H1 (cell line): ENCODE results near the gene MYO9A. TPM values are rescaled to one million over a fixed set of nuclear protein-coding genes. Genes with fewer than 3 reads are reported as not detected.

Experiments used
- CTCF ChIA-PET: fragments of 300-600 bp; sonication (Branson Sonifier 250); formaldehyde crosslinking; loops from one replicate; lab custom pipeline; 2021; ENCODE audit not compliant: partially characterized antibody; lab: Charles Lee
- POLR2A ChIA-PET: fragments of 300-600 bp; sonication (Branson Sonifier 250); formaldehyde crosslinking; loops from one replicate; lab custom pipeline; 2021; ENCODE audit warnings: inconsistent platforms; ENCODE audit not compliant: partially characterized antibody; lab: Charles Lee
- DNase-seq, 2 experiments: peaks; one replicate each; pipeline versions ENCODE4 v3.0.0 to v3.0.0-alpha.2; 2010 to 2022; ENCODE audit warnings: low spot score in 2 of 2, low read depth in 1 of 2, mixed read lengths in 1 of 2
- FAIRE-seq: peaks from 2 replicates; lab custom pipeline; 2011; peaks lifted over from hg19 to GRCh38; lab: Jason Lieb, UNC
- H2AFZ ChIP-seq: 2 replicates; pipeline ENCODE4 v1.8.1; 2012; ENCODE audit warnings: low read length, inconsistent platforms
- H2AK5ac ChIP-seq: 2 replicates; pipeline ENCODE4 v1.6.1; 2013; ENCODE audit warnings: low read depth, low read length
- H2BK120ac ChIP-seq: replicated peaks from 2 replicates; pipeline ENCODE3; 2013; ENCODE audit warnings: low read depth, low read length, inconsistent platforms
- H2BK12ac ChIP-seq: 2 replicates; pipeline ENCODE4 v1.6.1; 2013; ENCODE audit warnings: low read depth, low read length
- H2BK15ac ChIP-seq: 2 replicates; pipeline ENCODE4 v1.6.1; 2013; ENCODE audit warnings: low read length
- H2BK20ac ChIP-seq: 2 replicates; pipeline ENCODE4 v1.6.1; 2013; ENCODE audit warnings: low read length
- H2BK5ac ChIP-seq: 2 replicates; pipeline ENCODE4 v1.6.1; 2013; ENCODE audit warnings: low read depth, low read length
- H3K14ac ChIP-seq: 2 replicates; pipeline ENCODE4 v1.6.1; 2013; ENCODE audit warnings: inconsistent platforms; ENCODE audit not compliant: insufficient read length
- H3K18ac ChIP-seq: 2 replicates; pipeline ENCODE4 v1.6.1; 2013; ENCODE audit warnings: low read length; ENCODE audit errors: extremely low read depth
- H3K23ac ChIP-seq: 2 replicates; pipeline ENCODE4 v1.6.1; 2013; ENCODE audit warnings: inconsistent platforms; ENCODE audit not compliant: insufficient read length
- H3K23me2 ChIP-seq: 2 replicates; pipeline ENCODE4 v1.6.1; 2013; ENCODE audit warnings: low read depth, low read length
- H3K27ac ChIP-seq: 2 replicates; pipeline ENCODE4 v1.6.1; 2011; ENCODE audit warnings: low read depth, low read length, inconsistent platforms
- H3K27me3 ChIP-seq, 4 experiments: replicated peaks in 1 of 4; 1 replicate in 1 of 4; 2 replicates in 3 of 4; pipeline versions ENCODE4 v1.6.1 to v1.8.1; 2011 to 2013; ENCODE audit warnings: low read length in 3 of 4, mild to moderate bottlenecking in 3 of 4, inconsistent platforms in 2 of 4, mixed read lengths in 2 of 4, moderate library complexity in 1 of 4; ENCODE audit not compliant: control insufficient read depth in 3 of 4, insufficient read depth in 3 of 4; ENCODE audit errors: extremely low read depth in 1 of 4
- H3K36me3 ChIP-seq, 4 experiments: 2 replicates each; pipeline versions ENCODE4 v1.6.1 to v1.8.1; 2011 to 2013; ENCODE audit warnings: mild to moderate bottlenecking in 4 of 4, low read length in 3 of 4, moderate library complexity in 2 of 4, control low read depth in 1 of 4, inconsistent platforms in 1 of 4; ENCODE audit not compliant: insufficient read depth in 4 of 4, control insufficient read depth in 2 of 4
- H3K4ac ChIP-seq: replicated peaks from 2 replicates; pipeline ENCODE3; 2013; ENCODE audit warnings: low read length, low read depth, mixed read lengths, inconsistent platforms; ENCODE audit not compliant: insufficient read length
- H3K4me1 ChIP-seq, 4 experiments: replicated peaks in 1 of 4; 1 replicate in 1 of 4; 2 replicates in 3 of 4; pipeline versions ENCODE4 v1.6.1 to v1.8.1; 2011 to 2013; ENCODE audit warnings: low read length in 3 of 4, inconsistent platforms in 2 of 4, mixed read lengths in 1 of 4; ENCODE audit not compliant: insufficient read depth in 4 of 4, control insufficient read depth in 3 of 4
- H3K4me2 ChIP-seq, 2 experiments: 2 replicates each; pipeline versions ENCODE4 v1.6.1 to v1.8.1; 2011 to 2013; ENCODE audit warnings: low read depth in 2 of 2, low read length in 2 of 2, control low read depth in 1 of 2, inconsistent platforms in 1 of 2, mild to moderate bottlenecking in 1 of 2; ENCODE audit not compliant: insufficient read depth in 1 of 2
- H3K4me3 ChIP-seq, 4 experiments: fragments of 200-600, 300-600 bp in 1 of 4; sonication (generic), shearing (Covaris generic), sonication (Bioruptor Twin) in 1 of 4; 2 replicates each; pipeline versions ENCODE4 v1.5.1 to v1.8.1; 2011 to 2016; ENCODE audit warnings: low read length in 4 of 4, low read depth in 3 of 4, control low read depth in 2 of 4, inconsistent platforms in 2 of 4, mild to moderate bottlenecking in 2 of 4, mixed read lengths in 1 of 4, moderate library complexity in 1 of 4; ENCODE audit not compliant: insufficient read depth in 2 of 4; ENCODE audit errors: extremely low read depth in 1 of 4
- H3K56ac ChIP-seq: replicated peaks from 2 replicates; pipeline ENCODE3; 2013; ENCODE audit warnings: low read depth, mild to moderate bottlenecking, mixed read lengths, low read length, inconsistent platforms; ENCODE audit not compliant: insufficient read length
- H3K79me1 ChIP-seq: 2 replicates; pipeline ENCODE4 v1.6.1; 2013; ENCODE audit warnings: low read depth, low read length, control low read depth
- H3K79me2 ChIP-seq, 2 experiments: 2 replicates each; pipeline versions ENCODE4 v1.6.1 to v1.8.1; 2012 to 2013; ENCODE audit warnings: low read length in 2 of 2, mild to moderate bottlenecking in 2 of 2, inconsistent platforms in 1 of 2; ENCODE audit not compliant: insufficient read depth in 2 of 2, control insufficient read depth in 1 of 2
- H3K9ac ChIP-seq, 4 experiments: replicated peaks in 1 of 4; 1 replicate in 1 of 4; 2 replicates in 3 of 4; pipeline versions ENCODE4 v1.6.1 to v1.8.1; 2011 to 2013; ENCODE audit warnings: low read depth in 3 of 4, low read length in 3 of 4, control low read depth in 2 of 4, mild to moderate bottlenecking in 2 of 4, moderate library complexity in 2 of 4, inconsistent platforms in 1 of 4; ENCODE audit errors: extremely low read depth in 1 of 4
- H3K9me3 ChIP-seq, 2 experiments: 2 replicates each; pipeline versions ENCODE4 v1.6.1 to v1.8.1; 2012 to 2013; ENCODE audit warnings: mild to moderate bottlenecking in 2 of 2, moderate library complexity in 2 of 2, control low read depth in 1 of 2, inconsistent platforms in 1 of 2, low read depth in 1 of 2, low read length in 1 of 2, mixed read lengths in 1 of 2; ENCODE audit not compliant: insufficient read depth in 2 of 2
- H4K20me1 ChIP-seq, 2 experiments: replicated peaks in 1 of 2; 2 replicates each; pipeline versions ENCODE3 to v1.8.1; 2011 to 2013; ENCODE audit warnings: inconsistent platforms in 2 of 2, low read length in 2 of 2, mild to moderate bottlenecking in 1 of 2; ENCODE audit not compliant: insufficient read depth in 2 of 2, control insufficient read depth in 1 of 2
- H4K5ac ChIP-seq: 2 replicates; pipeline ENCODE4 v1.6.1; 2013; ENCODE audit warnings: low read length, low read depth, mixed read lengths, inconsistent platforms; ENCODE audit not compliant: insufficient read length
- H4K8ac ChIP-seq: 2 replicates; pipeline ENCODE4 v1.8.0; 2013; ENCODE audit warnings: mild to moderate bottlenecking, moderate library complexity, low read length, inconsistent platforms; ENCODE audit not compliant: insufficient read depth; ENCODE audit errors: extremely low read depth
- H4K91ac ChIP-seq: replicated peaks from 2 replicates; pipeline ENCODE3; 2013; ENCODE audit warnings: low read length, mixed read lengths, inconsistent platforms; ENCODE audit not compliant: insufficient read length
- CBX5 ChIP-seq: fragments of 300-800, 300-1000 bp; sonication (generic); IDR thresholded peaks from 2 replicates; pipeline ENCODE4 v1.7.1; 2016; ENCODE audit warnings: antibody characterized with exemption, low read length, low read depth
- CTBP2 ChIP-seq: IDR thresholded peaks from 2 replicates; pipeline ENCODE4 v1.7.0; 2011; ENCODE audit warnings: borderline replicate concordance, mild to moderate bottlenecking, moderate library complexity, mixed read lengths, low read length; ENCODE audit not compliant: insufficient read depth, insufficient read length
- RAD21 ChIP-seq, 2 experiments: IDR thresholded peaks in 1 of 2; conservative IDR thresholded peaks in 1 of 2; 2 replicates each; pipeline ENCODE4 v1.6.1; 2011; ENCODE audit warnings: low read depth in 2 of 2, low read length in 2 of 2, improper control_type of control experiment in 1 of 2, inconsistent platforms in 1 of 2, mild to moderate bottlenecking in 1 of 2, moderate library complexity in 1 of 2
- SIX5 ChIP-seq: IDR thresholded peaks from 2 replicates; pipeline ENCODE4 v1.6.1; 2011; ENCODE audit warnings: mild to moderate bottlenecking, low read depth, low read length
- WGBS, 2 experiments: shearing (Covaris generic) in 1 of 2; methylation state at CpG; one replicate each; pipeline versions ENCODE4 v1.1.6 to v1.1.7; 2013 to 2015; ENCODE audit warnings: low lambda C conversion rate in 2 of 2, mixed read lengths in 2 of 2, inconsistent platforms in 1 of 2, low coverage in 1 of 2, missing lambda C conversion rate in 1 of 2; ENCODE audit not compliant: insufficient replicate concordance in 2 of 2, insufficient coverage in 1 of 2, insufficient read length in 1 of 2; ENCODE audit errors: extremely low coverage in 1 of 2, missing lambda C conversion rate in 1 of 2; 5-methylcytosine and 5-hydroxymethylcytosine counted together
- polyA plus RNA-seq, 7 experiments: library from polyadenylated mRNA; depleted of rRNA in 3 of 7; stranded (reverse) in 5 of 7; unstranded in 2 of 7; fragments of >200 nt in 5 of 7; fragments of 200-250 nt in 2 of 7; gene quantifications; 1 replicate in 5 of 7; 2 replicates in 1 of 7; 4 replicates in 1 of 7; pipeline versions ENCODE4 v1.2.1 to v1.2.3, GENCODE V29; 2011 to 2013; ENCODE audit warnings: missing spikeins in 2 of 7, mixed read lengths in 2 of 7
- total RNA-seq: library from RNA; stranded (reverse); fragmentation: NEBNext Ultra II Directional; extraction: Animal tissue kit (Norgen Biotek cat#: 25700); gene quantifications from 2 replicates; pipeline ENCODE4 v1.2.1, GENCODE V29; 2021

Gene MYO9A
- total and polyA plus RNA-seq, 2 of the 8 experiments (the other 6 are each of a cell fraction or from before 2014, with no cell fraction given): 3.9 to 26.0 TPM

DNA sequence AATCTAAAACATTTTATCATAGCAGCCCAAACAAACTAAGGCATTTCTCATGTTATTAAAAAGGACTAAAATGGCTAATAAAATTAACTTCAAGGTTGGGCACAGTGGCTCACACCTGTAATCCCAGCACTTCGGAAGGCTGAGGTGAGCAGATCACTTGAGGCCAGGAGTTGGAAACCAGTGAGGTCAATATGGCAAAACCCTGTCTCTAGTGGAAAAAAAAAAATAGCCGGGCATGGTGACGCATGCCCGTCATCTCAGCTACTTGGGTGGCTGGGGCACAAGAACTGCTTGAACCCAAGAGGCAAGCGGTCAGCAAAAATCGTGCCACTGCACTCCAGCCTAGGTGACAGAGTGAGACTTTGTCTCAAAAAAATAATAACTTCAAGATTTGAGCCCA lies 197.4 kb downstream of the MYO9A start:
- no peak overlapping the region for H3K9ac ChIP-seq
- no peak overlapping the region for H3K4me3 ChIP-seq
- no peak overlapping the region for H3K14ac ChIP-seq
- H3K79me2 ChIP-seq: no peaks in the 10 kb centered on the region
- no peaks in the 10 kb centered on the region for H3K27me3 ChIP-seq
- H4K91ac ChIP-seq: no peak overlapping the region
- TF ChIP-seq CTBP2 (no peak), RAD21 (IDR thresholded peaks at IDR 0.05 in 1 of 2, conservative IDR thresholded peaks at IDR 0.05 in 1 of 2; ENCODE audit: low read depth in 2 of 2, low read length in 2 of 2) (no peak), SIX5 (no peak), CBX5 (no peak)
- no peak overlapping the region for H2AFZ ChIP-seq
- H4K5ac ChIP-seq: no peak overlapping the region
- ChIA-PET POLR2A (no interaction called here), CTCF (no interaction called here)
- H3K4ac ChIP-seq: no peak overlapping the region
- H2BK20ac ChIP-seq: no peak overlapping the region
- no peaks in the 10 kb centered on the region for H3K79me1 ChIP-seq
- no peaks in the 10 kb centered on the region for H4K20me1 ChIP-seq
- no peak overlapping the region for H2BK120ac ChIP-seq
- H2BK5ac ChIP-seq: no peak overlapping the region
- H3K9me3 ChIP-seq: no peaks in the 10 kb centered on the region
- H3K4me1 ChIP-seq: peaks cover 0 to 3% (median 0%) of the 10 kb centered on the region in 4 experiments; a peak in 2 of 7 replicates
- no peak overlapping the region for H2BK12ac ChIP-seq
- DNase-seq (no peak), FAIRE-seq (no peak)
- no peaks in the 10 kb centered on the region for H3K23me2 ChIP-seq
- H3K27ac ChIP-seq: no peak overlapping the region
- H3K36me3 ChIP-seq: no peaks in the 10 kb centered on the region
- H3K4me2 ChIP-seq: no peak overlapping the region
- H3K56ac ChIP-seq: no peak overlapping the region
- no peak overlapping the region for H3K18ac ChIP-seq
- H4K8ac ChIP-seq: no peak overlapping the region
- no peak overlapping the region for H2BK15ac ChIP-seq
- H3K23ac ChIP-seq: no peak overlapping the region
- H2AK5ac ChIP-seq: no peak overlapping the region
- WGBS, 2 experiments: 100% methylated on average over 6 of the region's 6 CpGs; no CpG with 5 or more reads in 1 of the 2 experiments
